Chondrocyte (in vitro differentiated cells): ENCODE results near the gene SLITRK4. TPM values are rescaled to one million over a fixed set of nuclear protein-coding genes. Genes with fewer than 3 reads are reported as not detected.

Experiments used
- DNase-seq: peaks from one replicate; pipeline ENCODE4 v3.0.0; 2021; ENCODE audit warnings: mixed read lengths, low spot score
- H3K27ac Mint-ChIP-seq: one replicate; pipeline ENCODE4 v1.8.0; 2021; ENCODE audit warnings: mild to moderate bottlenecking, moderate library complexity, mixed read lengths; ENCODE audit not compliant: unreplicated experiment
- H3K27me3 Mint-ChIP-seq: 2 replicates; pipeline ENCODE4 v1.8.0; 2021; ENCODE audit warnings: low read depth, mixed read lengths
- H3K36me3 Mint-ChIP-seq: 2 replicates; pipeline ENCODE4 v1.8.0; 2021; ENCODE audit warnings: low read depth, mixed read lengths
- H3K4me1 Mint-ChIP-seq: 2 replicates; pipeline ENCODE4 v1.8.0; 2021; ENCODE audit warnings: low read depth, mild to moderate bottlenecking, mixed read lengths
- H3K4me3 Mint-ChIP-seq: one replicate; pipeline ENCODE4 v1.8.0; 2021; ENCODE audit warnings: mild to moderate bottlenecking, moderate library complexity, mixed read lengths; ENCODE audit not compliant: unreplicated experiment
- H3K9me3 Mint-ChIP-seq: 2 replicates; pipeline ENCODE4 v1.8.0; 2021; ENCODE audit warnings: low read depth, mixed read lengths
- total RNA-seq: library from RNA; stranded (reverse); gene quantifications from 3 replicates; pipeline ENCODE4 v1.2.1, GENCODE V29; 2021
- TF ChIP-seq, protein P1 (sequence below): fragments of 200-600 bp; sonication (generic); IDR thresholded peaks from 2 replicates; pipeline ENCODE4 v1.5.0; 2021; ENCODE audit warnings: antibody characterized with exemption, mild to moderate bottlenecking, moderate library complexity

The SLITRK4 gene
- total RNA-seq, 1 donor from 2014 or later = 2.4 TPM

DNA sequence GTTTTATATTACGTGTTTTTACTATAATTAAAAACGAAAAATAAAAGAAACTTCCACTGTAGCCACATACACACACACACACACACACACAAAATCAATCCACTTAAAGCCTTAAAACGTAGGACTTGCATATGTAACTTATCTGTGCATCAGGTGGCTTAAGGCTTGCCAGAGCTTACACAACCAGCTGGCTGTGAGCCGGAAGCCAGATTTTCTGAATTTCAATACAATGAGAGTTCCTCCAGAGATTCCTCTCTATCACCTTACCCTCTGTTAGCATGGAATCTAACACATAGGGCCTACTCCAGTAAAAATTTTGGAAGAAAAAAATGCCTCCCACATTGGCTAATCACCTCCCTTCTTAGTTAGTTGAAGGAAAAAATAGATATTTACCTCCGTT is 27.9 kb upstream of the SLITRK4 start:
- Mint-ChIP-seq H3K9me3 (peaks cover 3% of the 10 kb centered on the region), H3K27ac (no peak overlapping the region), H3K4me1 (no peaks in the 10 kb centered on the region), H3K4me3 (no peak overlapping the region), H3K27me3 (peaks cover 2% of the 10 kb centered on the region), H3K36me3 (no peaks in the 10 kb centered on the region)
- TF ChIP-seq, protein P1, sequence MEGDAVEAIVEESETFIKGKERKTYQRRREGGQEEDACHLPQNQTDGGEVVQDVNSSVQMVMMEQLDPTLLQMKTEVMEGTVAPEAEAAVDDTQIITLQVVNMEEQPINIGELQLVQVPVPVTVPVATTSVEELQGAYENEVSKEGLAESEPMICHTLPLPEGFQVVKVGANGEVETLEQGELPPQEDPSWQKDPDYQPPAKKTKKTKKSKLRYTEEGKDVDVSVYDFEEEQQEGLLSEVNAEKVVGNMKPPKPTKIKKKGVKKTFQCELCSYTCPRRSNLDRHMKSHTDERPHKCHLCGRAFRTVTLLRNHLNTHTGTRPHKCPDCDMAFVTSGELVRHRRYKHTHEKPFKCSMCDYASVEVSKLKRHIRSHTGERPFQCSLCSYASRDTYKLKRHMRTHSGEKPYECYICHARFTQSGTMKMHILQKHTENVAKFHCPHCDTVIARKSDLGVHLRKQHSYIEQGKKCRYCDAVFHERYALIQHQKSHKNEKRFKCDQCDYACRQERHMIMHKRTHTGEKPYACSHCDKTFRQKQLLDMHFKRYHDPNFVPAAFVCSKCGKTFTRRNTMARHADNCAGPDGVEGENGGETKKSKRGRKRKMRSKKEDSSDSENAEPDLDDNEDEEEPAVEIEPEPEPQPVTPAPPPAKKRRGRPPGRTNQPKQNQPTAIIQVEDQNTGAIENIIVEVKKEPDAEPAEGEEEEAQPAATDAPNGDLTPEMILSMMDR = no peak
- DNase-seq = no peak

DNA sequence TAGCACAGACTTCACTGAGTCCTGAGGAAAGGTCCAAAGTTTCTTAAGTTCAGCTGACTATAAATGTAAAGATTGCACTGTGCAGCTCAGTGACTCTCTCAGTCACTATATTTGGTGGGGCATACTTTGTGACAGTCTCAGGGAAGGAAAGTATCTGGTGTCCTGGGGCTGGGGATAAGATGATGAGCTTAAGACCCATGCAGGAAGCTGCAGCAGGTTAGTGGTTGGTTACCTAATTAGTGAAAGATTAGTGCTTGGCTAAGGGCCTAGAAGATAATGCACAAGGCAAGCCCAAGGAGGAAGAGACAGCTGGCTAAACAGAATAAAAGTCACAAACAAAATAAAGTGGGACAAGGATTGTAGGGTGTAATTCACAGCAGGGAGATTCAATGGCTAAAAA is 25.4 kb upstream of the SLITRK4 start:
- Mint-ChIP-seq H3K27me3 (no peaks in the 10 kb centered on the region), H3K36me3 (no peaks in the 10 kb centered on the region), H3K4me1 (no peaks in the 10 kb centered on the region), H3K9me3 (no peaks in the 10 kb centered on the region), H3K27ac (no peak overlapping the region), H3K4me3 (no peak overlapping the region)
- TF ChIP-seq, protein P1 = no peak
- DNase-seq = no peak

DNA sequence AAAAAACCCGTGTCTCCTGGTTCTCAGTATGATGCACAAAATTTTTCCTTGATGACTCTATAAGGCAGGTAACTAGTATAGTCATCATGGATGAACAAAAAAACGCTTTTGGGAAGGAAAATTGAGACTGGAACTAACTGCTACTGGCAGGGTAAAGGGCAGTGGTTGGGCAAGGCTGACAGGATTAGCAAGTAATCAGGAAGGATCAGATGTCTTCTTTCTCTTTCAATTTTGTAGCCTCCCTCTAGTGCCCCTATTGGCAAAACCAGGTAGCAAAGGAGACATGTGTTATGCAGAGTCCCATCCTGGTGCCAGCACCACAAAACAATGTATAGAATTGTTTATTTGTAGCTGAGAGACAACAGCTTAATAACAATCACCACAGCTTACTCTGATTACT is 12.8 kb upstream of the SLITRK4 start:
- no peak for DNase-seq
- Mint-ChIP-seq H3K9me3 (peaks cover 3% of the 10 kb centered on the region), H3K36me3 (no peaks in the 10 kb centered on the region), H3K4me3 (no peak overlapping the region), H3K4me1 (no peaks in the 10 kb centered on the region), H3K27me3 (no peaks in the 10 kb centered on the region), H3K27ac (no peak overlapping the region)
- TF ChIP-seq, protein P1 = no peak

DNA sequence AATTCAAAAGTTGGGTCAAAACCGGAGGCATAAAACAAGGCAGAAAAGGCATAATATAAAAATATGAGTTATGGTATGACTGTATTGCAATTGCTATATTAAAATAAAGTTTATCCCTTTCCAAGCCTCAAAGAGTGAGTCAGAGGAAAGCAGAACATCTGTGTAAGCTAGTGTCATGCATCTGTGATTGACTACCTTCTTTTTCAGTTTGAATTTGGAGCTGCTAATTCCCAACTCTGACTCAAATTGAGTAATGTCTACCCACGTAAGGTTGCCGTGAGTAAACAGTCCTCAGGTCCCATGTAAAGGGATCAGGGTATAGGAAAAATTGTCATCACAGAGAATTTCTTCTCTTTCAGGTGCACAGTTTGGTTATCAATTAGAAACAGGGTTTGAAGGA is 6.5 kb upstream of the SLITRK4 start:
- H3K9me3 Mint-ChIP-seq = peaks cover 3% of the 10 kb centered on the region
- no peaks in the 10 kb centered on the region for H3K4me1 Mint-ChIP-seq
- TF ChIP-seq, protein P1 = no peak
- H3K27me3 Mint-ChIP-seq = no peaks in the 10 kb centered on the region
- H3K4me3 Mint-ChIP-seq = no peak overlapping the region
- no peak overlapping the region for H3K27ac Mint-ChIP-seq
- no peaks in the 10 kb centered on the region for H3K36me3 Mint-ChIP-seq
- DNase-seq = no peak

DNA sequence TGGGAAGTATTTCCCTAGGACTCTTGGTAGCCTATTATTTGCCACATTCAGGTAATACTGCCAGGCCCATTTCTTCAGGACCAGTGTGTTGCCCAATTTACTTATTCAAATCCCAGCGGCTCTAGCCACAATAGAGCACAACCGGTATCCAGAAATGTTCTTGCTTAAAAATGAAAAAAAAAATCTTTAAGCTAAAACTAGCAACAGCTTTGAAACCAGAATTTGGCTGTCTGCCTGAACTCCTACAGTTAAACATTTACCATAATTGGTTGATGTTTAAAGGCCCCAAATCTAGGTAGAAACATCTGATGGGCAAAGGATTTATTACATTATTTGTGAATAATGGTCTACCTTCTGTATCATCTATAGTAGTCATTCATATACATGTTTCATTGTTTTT is 930 bp upstream of the SLITRK4 start:
- Mint-ChIP-seq H3K27ac (no peak overlapping the region), H3K4me1 (peaks cover 17% of the 10 kb centered on the region), H3K9me3 (no peaks in the 10 kb centered on the region), H3K4me3 (no peak overlapping the region), H3K27me3 (peaks cover 18% of the 10 kb centered on the region), H3K36me3 (no peaks in the 10 kb centered on the region)
- no peak for DNase-seq
- TF ChIP-seq, protein P1 = no peak
